HG02943 (cell line): ENCODE results near the gene TMBIM4.
"Not testable (repeated sequence)": the region's sequence is repeated elsewhere in the genome, so short reads cannot be mapped to it uniquely, and the experiment has no call there.

Source experiments
- ATAC-seq: cut with Tn5 transposase; IDR thresholded peaks from one replicate; pipeline ENCODE4 v1.9.1; 2021; ENCODE audit warnings: mild to moderate bottlenecking, low read depth, moderate library complexity; ENCODE audit not compliant: unreplicated experiment

Gene TMBIM4, protein sequence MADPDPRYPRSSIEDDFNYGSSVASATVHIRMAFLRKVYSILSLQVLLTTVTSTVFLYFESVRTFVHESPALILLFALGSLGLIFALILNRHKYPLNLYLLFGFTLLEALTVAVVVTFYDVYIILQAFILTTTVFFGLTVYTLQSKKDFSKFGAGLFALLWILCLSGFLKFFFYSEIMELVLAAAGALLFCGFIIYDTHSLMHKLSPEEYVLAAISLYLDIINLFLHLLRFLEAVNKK

DNA sequence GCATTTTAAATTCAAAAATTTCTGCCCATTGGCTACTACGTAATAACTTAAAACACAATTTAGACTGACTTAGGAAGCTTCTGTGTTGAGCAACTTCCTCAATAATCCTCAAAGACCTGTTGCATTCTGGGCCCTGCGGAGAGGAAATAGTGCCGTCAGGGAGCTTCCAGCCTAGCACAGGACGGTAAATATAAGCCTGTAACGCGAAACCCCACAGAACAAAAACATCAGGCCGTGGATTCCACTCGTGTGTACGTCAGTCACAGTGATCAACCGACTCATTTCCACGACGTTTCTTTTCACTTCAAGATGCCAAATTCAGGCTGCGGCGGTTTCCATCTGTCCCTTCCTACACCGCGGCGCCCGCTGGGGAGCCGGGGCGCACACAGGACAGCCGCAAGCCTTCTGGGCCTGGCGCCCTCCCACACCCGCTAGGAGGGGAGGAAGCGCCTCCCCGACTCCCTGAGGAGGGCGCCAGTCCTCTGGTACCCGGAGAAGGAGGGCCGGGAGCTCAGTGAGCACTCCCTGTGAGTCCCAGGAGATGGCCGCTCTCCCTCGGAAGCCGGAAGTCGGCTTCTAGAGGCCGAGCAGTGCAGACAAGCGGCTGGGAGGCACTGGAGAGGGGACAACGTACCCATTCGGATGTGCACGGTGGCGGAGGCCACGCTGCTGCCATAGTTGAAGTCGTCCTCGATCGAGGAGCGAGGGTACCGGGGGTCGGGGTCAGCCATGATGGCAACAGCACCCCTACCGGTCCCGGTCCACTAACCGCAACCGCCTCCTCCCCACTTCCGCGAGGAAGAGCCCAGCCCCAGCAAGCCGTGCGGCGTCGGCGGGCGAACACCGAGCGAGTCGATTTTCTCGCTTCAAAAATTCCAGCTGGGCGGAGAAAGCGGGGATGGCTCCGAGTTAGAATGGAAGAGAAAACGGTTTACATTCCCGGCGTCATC lies at the start of gene TMBIM4:
Gene TMBIM4, minus strand, starts transcription at position 776 of the 950 bp plus-strand sequence. Its CDS starts 45 bp downstream, at position 731.
- peak; percentile 81 for ATAC-seq

DNA sequence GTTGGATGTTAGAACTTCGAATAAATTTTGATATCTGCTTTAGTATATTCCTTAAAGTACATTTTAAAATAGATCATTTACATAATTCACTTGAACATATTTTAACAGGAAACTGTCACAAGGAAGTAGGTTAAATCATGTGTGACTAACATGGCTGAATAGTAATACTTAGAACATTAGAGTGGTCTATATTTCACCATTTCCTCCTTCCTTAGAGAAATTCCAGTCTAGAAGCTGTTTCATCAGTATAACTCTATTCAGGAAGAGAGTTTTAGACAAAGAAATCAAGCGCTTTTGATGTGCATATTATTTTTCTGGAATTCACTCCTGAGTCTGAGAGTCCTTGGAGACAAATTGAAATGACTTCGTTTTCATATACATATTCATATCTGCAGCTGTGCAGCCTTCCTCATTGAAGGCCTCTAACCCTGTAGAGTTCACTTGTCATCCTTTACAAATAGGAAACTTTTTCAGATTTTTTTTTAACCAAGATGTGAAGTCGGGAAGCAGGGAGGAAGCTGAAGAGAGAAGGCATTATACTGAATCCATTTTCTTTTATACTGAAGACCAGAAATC lies 47.6 kb upstream of the TMBIM4 start:
- ATAC-seq = no peak

DNA sequence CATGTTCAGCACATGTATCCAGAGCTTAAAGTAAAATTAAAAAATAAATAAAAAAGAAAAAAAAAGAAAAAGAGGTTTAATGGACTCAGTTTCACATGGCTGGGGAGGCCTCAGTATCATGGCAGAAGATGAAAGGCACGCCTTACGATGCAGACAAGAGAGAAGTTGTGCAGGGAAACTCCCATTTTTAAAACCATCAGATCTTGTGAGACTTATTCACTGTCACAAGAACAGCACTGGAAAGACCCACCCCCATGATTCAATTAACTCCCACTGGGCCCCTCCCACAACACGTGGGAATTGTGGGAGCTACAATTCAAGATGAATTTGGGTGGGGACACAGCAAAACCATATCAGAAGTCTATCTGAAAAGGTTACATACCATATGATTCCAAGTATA lies 43.2 kb upstream of the TMBIM4 start:
- ATAC-seq = not testable (repeated sequence)

DNA sequence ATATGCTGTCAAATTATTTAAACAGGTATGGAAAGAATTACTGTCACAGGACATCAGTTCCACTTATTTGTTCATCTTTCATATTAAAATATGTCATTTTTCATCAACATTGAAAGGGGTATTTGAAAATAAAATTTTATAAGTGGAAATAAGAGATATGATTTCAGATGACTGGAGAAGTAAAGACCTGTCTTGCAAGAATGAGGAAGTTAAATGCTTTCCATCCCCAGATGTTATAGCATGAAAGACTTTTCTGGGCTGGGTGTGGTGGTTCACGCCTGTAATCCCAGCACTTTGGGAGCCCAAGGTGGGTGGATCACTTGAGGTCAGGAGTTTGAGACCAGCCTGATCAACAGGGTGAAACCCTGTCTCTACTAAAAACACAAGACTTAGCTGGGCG lies 41.8 kb upstream of the TMBIM4 start:
- ATAC-seq = not testable (repeated sequence)

DNA sequence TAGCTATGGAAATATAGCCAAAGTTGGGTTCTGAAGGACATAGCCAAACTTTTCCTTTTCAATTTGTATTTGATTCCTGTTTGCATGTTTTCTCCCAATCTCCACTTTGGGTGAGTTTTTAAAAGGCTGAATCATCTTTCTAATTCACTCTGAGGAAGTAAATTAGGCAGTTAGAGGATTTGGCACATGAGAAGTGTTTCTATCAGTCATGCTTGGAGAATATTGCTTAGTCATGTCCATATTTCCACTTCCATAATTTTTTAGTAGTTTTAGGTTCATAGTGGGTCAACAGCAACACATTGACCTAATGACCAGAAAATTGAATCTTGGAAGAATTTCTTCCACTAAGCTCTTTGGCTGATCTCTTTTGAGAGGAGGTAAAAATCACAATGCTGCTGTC lies 41.0 kb upstream of the TMBIM4 start:
- ATAC-seq = no peak

DNA sequence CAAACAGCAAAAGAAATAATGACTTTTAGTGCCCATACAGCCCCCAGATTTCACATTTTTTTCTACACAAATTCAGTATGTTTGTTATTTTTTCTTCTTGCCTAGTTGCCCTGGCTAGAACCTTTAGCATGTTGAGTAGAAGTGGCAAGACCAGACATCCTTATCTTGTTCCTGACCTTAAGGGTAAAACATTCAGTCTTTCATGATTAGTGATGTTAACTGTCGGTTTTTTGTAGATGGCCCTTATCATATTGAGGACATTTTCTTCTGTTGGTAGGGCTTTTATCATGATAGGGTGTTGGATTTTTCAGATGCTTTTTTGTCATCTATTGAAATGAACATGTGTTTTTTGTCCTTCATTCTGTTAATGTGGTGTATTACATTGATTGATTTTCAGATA lies 36.3 kb upstream of the TMBIM4 start:
- no peak for ATAC-seq

DNA sequence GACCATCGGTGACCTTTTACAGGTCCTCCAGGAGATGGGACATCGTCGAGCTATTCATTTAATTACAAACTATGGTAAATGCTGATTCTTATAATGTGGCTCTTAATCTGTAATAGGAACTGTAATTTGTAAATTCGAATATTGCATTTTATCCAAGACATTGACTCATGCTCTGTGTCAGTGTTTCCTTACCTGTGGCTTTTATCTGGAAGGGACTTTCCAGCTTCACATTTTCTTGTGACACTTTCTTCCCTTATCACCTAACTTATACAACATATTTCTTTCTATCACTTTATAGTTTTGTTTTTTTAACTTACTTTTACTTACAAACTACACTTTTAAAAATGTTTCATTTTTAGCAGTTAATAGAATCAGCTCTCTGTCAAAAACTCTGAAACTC lies 34.0 kb upstream of the TMBIM4 start:
- no peak for ATAC-seq

DNA sequence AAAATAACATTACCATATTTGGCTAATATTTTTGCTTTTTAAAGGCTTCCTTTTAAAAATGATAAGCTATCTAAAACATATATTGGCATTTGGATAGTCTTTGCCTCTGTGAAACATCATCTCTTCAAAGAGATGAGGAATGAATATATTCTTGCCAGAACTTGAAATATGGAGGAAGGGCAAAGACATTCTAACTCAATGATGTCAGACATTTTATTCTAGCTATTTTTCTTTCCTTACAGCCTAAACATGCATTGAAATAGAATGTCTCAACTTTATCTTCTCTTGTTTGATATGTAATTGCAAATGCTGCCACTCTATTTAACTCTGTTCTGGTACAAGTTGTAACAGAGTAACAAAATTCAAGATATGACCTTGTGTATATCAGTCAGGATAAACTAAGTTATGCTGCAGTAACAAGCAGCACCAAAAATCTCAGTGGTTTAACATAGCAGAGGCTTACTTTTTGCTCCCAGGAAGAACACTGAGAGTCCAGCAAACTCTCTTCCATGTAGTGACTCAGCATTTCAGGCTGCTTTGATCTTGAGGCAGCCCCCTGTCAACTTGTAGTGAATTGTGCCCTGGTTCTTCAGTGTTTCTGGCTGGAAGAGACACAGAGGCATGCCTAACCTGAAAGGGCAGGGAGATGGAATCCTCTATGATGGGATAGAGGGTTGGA lies 30.2 kb upstream of the TMBIM4 start:
- ATAC-seq = no peak

DNA sequence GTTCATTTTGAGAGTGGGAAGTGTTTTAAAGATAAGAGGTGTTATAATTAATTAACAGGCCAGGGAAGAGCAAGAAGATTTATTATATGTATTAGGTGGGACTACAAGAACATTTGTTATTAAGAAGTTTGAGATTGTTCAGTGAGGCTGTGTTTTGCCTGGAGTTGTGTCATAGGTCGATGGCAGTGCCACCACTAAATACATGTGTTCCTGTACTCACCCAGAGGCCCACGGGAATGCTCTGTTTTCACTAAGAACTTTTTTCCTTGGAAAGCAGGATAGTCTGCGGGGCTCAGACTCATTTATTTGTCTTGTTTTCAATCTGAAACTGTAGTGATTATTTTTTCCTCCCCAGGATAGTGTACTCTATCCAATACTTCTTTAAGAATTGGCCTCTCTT lies 29.3 kb upstream of the TMBIM4 start:
- ATAC-seq = no peak

DNA sequence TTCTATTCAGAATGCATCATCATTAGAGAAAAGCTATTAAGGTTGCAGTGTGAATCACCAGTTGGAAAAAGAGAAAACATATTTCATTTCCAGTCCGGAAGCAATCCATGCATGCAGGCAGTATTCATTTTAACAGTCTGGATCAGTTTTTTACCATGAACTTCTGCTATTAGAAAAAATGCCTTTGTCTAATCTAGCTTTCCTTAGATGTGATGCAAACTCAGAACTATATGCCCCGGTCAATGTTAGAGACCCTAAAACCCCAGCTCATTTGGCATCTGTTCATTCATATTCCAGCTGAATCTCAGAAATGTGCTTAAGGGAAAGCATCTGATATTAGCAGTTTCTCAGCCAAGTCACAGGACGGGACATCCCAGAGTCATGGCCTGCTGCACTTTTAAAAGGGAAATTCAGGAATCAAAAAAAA lies 27.7 kb upstream of the TMBIM4 start:
- ATAC-seq = no peak

DNA sequence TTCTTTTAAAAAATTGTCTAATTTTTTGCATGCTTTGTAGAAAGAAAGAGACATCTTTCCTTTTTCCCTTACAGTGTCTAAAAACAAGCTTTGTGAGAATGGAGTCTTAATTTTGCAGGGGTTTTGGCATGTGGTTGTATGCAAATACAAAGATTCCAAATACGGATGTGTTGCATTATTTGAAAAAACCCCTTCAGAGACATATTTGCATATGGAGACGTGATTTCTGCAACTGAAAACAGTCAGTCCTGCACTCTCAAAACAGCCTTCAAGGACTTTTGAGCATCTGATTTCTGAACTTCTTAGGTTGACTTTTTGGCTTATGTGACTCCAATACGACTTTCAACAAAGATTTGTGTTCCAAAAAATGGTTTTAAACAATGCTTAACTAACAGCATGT lies 27.0 kb upstream of the TMBIM4 start:
- peak; percentile 89 for ATAC-seq

DNA sequence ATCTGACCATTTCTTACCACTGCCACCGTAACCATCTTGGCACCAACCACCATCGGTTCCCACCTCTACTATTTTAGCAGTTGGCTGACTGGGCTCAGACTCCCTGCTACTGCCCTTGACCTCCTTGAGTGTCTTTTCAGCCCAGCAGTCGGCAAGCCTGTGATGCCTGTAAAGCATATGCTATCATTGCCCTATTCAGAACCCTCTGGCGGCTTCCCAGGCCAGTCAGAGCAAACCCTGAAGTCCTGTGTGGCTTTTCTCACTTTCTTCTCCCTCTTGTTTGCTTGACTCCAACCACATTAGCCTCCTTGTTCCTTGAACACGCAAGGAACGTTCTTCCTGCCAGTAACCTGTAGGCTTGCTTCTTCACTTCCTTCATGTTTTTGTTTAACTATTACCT lies 25.4 kb upstream of the TMBIM4 start:
- ATAC-seq = no peak

DNA sequence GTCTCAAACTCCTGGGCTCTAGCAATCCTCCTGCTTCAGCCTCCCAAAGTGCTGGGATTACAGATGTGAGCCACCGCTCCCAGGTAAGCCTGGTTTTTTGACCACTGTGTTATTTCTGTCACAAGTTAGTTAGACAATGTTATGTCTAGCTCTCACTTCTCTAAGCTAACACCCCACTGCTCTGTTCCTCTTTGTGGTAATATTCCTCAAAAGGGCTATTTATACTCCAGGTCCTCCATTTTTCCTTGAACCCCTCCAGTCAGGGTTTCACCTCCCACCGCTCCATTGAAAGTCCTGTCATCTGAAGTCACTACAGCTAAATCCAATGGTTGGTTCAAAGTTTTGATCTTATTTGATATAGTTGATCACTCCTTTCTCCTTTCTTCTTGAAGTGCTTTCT lies 24.3 kb upstream of the TMBIM4 start:
- ATAC-seq = no peak

DNA sequence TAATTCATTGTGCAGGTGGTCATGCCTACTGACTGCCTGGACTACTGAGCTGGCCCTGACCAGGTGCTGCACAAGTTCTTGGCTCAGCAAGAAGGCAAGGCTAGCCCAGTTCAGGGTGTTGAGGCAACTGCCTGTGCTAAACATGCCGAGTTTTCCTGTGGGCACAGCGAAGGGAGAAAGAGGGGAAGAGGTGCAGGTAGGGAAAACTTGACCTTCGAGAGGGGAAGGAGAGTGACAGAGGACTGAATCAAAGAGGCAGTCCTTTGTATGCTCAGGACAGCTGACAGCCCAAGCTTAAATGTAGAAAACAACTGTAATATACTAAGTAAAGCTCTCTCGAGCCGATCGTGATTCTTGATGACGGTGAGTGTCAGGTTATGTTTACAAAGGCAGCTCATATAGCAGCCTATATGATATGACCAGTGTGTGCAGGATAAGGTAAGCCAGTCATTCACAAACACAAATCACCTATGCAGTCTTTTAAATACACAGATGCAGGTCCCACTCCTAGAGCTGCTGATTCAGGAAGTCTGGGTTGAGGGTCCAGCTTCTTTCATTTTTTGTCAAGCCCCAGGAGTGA lies 21.8 kb upstream of the TMBIM4 start:
- ATAC-seq = no peak

DNA sequence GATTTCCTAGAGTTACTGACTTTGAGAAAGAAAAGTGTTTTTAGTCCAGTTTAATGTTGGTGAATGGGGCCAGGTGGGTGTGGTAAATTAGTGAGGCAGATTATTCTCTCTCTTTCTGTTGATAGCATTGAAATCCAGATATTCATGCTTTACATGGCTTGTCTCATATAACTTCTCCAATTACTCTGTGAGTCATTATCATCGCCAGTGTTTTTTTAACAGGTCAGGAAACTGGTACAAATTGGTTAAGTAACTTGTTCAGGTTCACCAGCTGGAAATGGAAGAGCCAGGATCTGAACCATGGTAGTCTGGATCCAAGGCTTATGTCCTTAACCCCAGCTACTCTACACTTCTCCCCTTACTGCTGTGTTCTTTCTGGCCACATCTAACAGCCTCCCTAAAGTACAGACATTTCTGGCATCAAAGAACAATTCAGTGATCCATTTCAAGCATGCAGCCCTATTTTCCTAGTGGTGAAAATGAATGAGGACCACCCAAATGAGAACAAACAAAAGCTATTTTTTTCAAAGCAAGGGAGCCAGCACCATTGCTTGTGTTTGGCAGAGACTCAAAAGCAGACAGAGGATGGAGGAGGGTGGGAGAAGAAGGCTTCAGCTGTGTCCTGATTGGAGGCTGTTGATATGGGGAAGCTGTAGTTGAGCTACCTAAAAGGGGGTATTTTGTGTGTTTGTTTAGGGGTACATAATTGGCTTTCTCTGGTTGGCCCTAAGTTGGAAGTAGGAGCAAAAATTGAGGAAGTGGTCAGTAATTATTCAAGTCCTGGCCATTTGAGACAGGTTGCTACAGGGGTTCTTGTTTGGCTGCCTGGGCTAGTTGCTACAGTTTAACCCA lies 20.9 kb upstream of the TMBIM4 start:
- ATAC-seq = peak; percentile 36

DNA sequence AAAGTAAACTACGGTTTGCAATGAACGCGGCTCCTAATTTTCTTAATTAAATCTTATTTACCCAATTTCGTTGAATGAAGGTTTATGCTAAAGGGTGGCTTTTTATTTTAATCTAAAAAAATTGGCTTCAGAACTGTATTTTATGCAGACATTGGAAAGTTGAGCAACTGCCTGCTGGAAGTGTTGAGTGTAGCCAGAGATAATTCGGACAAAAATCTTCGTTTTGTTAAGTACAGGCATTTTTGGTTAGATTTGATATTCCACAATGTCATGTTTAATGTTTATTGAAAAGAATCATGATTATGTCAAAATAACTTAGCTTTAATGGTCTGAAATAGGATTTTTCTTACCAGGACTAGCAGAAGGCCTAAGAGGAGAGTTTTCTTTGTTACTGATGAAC lies 20.1 kb upstream of the TMBIM4 start:
- no peak for ATAC-seq

DNA sequence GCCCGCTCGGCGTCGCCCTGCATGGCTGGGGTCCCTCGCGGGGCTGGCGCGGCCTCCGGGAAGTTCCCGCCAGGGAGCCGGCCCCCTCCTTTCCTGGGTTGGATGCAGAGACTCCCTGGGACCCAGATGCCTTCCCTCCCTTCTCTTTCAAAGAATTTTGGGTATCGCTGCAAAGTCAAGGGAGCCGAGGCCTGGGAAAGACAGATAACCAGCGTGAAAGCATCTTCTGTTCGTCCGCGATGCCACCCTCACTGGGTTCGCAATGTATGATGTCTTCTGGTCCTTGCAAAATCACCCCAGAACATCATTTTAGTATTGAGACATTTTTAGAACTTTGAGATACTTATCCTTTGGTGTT lies 19.7 kb upstream of the TMBIM4 start:
- ATAC-seq = no peak

DNA sequence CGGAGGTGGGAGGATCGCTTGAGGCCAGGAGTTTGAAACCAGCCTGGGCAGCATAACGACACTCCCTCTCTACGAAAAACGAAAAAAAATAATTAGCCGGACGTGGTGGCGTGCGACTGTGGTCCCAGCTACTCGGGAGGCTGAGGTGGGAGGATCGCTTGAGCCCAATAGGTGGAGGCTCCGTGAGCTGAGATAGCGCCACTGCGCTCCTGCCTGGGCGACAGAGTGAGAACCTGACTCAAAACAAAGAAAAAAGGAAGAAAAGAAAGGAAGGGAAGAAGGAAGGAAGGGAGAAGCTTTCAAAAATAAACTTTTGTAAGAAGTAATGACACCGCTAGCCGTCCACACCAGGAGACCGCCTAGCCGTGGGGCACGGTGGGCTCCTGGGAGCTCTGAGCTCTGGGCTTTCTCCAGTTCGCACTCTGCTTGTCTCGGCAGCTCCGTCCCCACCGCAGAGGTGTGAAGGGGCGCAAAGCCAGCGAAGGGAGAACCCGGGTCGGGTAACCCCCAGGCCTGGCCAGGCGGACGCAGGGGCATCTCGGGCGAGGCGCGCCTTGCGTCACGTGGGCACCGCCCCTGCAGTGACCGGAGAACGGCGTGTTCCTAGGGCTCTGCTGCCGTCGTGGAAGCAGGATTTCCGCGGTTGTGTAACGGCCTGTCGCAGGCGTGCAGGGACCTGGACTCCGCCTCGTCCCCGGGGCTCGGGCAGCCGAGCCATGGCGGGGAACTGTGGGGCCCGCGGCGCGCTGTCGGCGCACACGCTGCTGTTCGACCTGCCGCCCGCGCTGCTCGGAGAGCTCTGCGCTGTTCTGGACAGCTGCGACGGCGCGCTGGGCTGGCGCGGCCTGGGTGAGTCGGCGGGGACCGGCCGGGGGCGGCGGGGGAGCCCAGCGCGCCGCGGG lies 19.0 kb upstream of the TMBIM4 start, which contains the start of gene IRAK3:
Gene IRAK3, plus strand, starts transcription at position 631 of the 902 bp plus-strand sequence. Its CDS starts 86 bp downstream, at position 717.
- peak; percentile 54 for ATAC-seq

DNA sequence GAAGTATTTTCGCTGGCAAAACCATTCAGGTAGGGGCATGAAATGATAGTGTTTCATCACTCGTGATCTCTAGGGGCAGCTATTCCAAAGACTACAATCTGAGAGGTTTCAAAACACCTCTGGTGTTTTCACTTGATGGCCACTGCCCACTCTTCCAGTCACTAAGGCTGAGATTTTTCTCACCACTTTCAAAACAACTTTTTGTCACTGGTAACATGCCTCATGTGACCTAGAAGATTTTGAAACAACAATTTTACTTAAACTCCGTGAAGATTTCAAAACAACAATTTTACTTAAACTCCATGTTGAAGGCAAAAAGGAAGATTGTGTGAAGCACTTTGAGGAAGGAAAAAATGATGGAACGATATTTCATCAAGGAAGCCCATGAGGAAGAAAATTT lies 18.0 kb upstream of the TMBIM4 start:
- ATAC-seq = no peak
